GM06990 (cell line): ENCODE results near the gene PAM16.

ENCODE experiments used
- DNase-seq: peaks from one replicate; pipeline ENCODE4 v3.0.0-alpha.2; 2011; ENCODE audit not compliant: insufficient read length; ENCODE audit errors: extremely low read depth
- H3K27me3 ChIP-seq: replicated peaks from 2 replicates; pipeline ENCODE4 v1.6.0; 2011; ENCODE audit warnings: low read length; ENCODE audit not compliant: control insufficient read depth, insufficient read depth
- H3K36me3 ChIP-seq: 2 replicates; pipeline ENCODE4 v1.5.1; 2011; ENCODE audit warnings: low read length; ENCODE audit not compliant: control insufficient read depth, insufficient read depth
- H3K4me3 ChIP-seq: replicated peaks from 2 replicates; pipeline ENCODE4 v1.5.1; 2011; ENCODE audit warnings: low read depth, mild to moderate bottlenecking, control low read depth, low read length
- CTCF ChIP-seq: IDR thresholded peaks from 2 replicates; pipeline ENCODE4 v1.5.1; 2011; ENCODE audit warnings: low read length, control low read depth, mild to moderate bottlenecking, inconsistent platforms; ENCODE audit not compliant: insufficient read depth, poor library complexity, severe bottlenecking

PAM16 gene

GRCh38 chr16:4385066-4385788, 34.1 kb upstream of the PAM16 start:
- DNase-seq: no peak

GRCh38 chr16:4384509-4384942, 33.4 kb upstream of the PAM16 start:
- no peak overlapping the region for H3K4me3 ChIP-seq
- no peak for TF ChIP-seq CTCF
- peaks cover 40% of the 10 kb centered on the region for H3K36me3 ChIP-seq
- DNase-seq: no peak
- H3K27me3 ChIP-seq: no peaks in the 10 kb centered on the region

More at GRCh38 chr16:4385066-4385788, 34.1 kb upstream of the PAM16 start:
- no peak for TF ChIP-seq CTCF
- peaks cover 47% of the 10 kb centered on the region for H3K36me3 ChIP-seq
- H3K27me3 ChIP-seq: no peaks in the 10 kb centered on the region
- no peak overlapping the region for H3K4me3 ChIP-seq

GRCh38 chr16:4383591-4384444, 32.7 kb upstream of the PAM16 start:
- Histone ChIP-seq H3K27me3 (no peaks in the 10 kb centered on the region), H3K4me3 (no peak overlapping the region), H3K36me3 (peaks cover 37% of the 10 kb centered on the region)
- no peak for DNase-seq
- TF ChIP-seq CTCF: no peak

- H3K36me3 ChIP-seq: peaks cover 37% of the 10 kb centered on the region
Measured at GRCh38 chr16:4382795-4383357, 31.8 kb upstream of the PAM16 start.

More at GRCh38 chr16:4382795-4383357, 31.8 kb upstream of the PAM16 start:
- no peak for TF ChIP-seq CTCF
- no peak for DNase-seq
- Histone ChIP-seq H3K4me3 (no peak overlapping the region), H3K27me3 (no peaks in the 10 kb centered on the region)
